Omental fat pad (tissue), 4 donors: ENCODE data around the gene TMEM167A. TPM values are rescaled to one million over a fixed set of nuclear protein-coding genes. Genes with fewer than 3 reads are reported as not detected.

Experiments
- ATAC-seq: fragments of 150-250 bp; one replicate; pipeline ENCODE4 v1.9.1; 2016; ENCODE audit warnings: mild to moderate bottlenecking, moderate library complexity; ENCODE audit not compliant: low FRiP score
- DNase-seq: peaks from one replicate; pipeline ENCODE4 v3.0.0-alpha.2; 2019; ENCODE audit warnings: low spot score
- CTCF ChIP-seq, 3 donors: fragments of 450-650 bp; IDR thresholded peaks; one replicate each; pipeline ENCODE4 v1.5.1; 2016 to 2017; ENCODE audit warnings: antibody characterized with exemption in 3 of 3, mild to moderate bottlenecking in 3 of 3, moderate library complexity in 2 of 3
- total RNA-seq, 4 donors: library from RNA; depleted of rRNA; stranded (reverse); fragments of >200 nt; gene quantifications; one replicate each; pipeline ENCODE4 v1.1.0, GENCODE V29; 2016

TMEM167A gene
- total RNA-seq, 4 donors from 2014 or later = 41.6 to 51.9 (median 50.4) TPM

DNA sequence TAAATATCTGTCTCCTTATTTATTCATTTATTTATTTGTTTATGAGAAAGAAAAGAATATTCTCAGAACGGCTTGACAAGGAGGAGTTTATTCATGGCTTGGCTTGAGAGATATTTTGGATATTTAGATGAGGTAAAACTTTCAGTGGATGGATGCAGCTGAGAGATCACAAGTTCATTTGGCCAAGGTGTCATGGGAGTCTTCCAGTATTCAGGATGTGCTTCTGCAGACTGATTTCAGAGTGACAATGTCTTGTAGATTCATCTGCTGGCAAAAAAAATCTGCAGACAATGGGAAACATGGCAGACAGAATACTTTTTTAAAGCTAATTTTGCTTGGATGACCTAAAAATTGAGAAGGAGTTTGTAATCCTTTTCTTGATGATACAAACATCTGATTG, 38.6 kb upstream of the TMEM167A start:
- no peak for TF ChIP-seq CTCF (IDR thresholded peaks at IDR 0.05)
- ATAC-seq = no peak
- no peak for DNase-seq

DNA sequence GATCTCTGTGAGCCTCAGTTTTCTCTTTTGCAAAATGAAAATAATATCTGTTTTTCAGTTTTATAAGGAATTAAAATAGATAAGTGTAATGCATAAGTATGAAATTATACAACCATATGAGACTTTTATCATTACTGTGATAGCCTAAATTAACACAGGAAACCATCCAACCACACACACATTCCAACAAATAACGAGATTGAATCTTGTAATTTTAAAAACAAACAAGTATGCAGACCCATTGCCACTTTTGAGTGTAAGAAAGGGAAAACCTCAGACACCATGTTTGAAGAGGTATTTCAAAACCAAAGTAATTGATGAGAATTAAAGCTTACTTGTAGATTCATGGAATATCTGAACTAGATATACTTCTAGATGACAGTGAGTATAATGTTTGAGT, 32.2 kb upstream of the TMEM167A start:
- no peak for TF ChIP-seq CTCF (IDR thresholded peaks at IDR 0.05)
- no peak for ATAC-seq
- no peak for DNase-seq

DNA sequence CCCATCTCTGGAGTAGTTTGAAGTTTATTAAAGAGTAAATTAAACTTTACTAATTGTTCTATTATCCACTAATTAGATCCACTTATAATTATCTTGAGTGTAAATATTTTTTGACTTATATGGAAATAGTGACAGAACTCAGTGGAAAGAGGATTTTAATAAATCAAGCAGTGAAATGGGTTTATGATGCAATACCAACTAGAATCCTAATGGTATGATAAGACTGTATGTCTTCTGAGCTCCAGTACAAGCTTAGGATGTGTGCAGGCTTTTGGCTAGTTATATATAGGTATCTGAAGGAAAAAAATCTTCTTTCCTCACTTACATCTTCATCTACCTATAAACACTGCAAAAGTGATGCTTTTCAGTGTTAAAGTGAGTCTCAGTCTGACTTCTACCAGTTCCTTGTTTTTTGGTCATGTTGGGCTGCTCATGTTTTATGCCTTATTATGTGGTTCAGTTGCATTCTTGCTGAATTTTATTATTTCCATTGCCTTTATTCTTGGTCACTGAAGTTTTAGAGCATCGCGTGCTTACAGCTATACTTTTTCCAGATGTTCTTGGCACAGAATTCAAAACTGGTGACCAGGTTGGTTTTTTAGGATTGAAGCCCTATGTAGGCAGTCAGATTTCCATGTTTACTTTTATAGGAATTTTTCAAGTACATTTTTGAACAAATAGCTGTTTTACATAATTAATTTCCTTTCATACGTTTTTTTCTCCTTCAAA, 30.7 kb upstream of the TMEM167A start:
- DNase-seq = no peak
- TF ChIP-seq CTCF (IDR thresholded peaks at IDR 0.05) = no peak
- ATAC-seq = no peak

DNA sequence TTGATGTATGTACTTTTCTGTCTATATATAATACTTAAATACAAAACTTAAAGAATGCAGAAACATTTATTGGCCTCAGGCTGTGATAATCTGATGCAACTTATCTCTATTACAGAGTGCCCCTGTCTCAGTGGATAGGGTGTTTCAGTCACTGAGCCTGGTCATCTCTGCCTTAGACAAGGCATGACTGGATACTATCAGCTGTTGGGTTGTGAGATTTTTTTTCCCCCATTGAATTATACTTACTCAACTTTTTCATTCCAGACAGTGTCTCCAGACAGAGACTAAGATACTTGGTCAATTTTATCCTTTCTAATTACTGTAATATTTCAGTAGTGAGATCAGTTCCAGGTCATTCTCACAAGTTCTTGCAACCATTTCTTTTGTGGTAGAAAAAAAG, 26.8 kb upstream of the TMEM167A start:
- DNase-seq (no peak), ATAC-seq (no peak)
- no peak for TF ChIP-seq CTCF (IDR thresholded peaks at IDR 0.05)

DNA sequence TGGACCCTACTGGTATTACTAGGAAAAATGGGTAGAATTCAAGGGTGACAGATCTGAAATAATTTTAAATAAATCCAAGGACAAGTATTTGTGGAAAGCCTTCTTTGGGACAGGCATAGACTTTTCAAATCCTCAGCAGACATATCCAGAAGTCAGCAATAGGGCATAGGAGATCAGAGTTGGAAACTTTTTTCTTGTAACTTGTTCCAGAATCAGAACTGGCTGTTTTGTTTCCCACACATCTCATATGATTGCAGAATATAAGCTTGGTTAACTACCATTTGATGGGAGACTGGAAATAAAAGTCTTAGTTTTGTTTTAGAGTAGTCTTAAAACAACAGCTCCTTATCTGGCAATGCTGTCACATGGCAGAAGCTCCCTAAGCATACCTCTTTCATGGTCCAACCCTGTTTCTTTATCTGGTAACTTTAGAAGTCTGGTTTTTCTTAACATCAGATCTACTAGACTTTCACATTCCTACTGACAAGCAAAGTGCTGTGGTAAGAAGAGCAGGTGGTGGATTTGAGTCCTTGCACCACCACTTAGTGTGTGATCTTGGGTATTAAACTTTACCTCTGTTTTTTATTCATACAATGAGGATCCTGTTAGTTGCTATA, 25.3 kb upstream of the TMEM167A start:
- TF ChIP-seq CTCF (IDR thresholded peaks at IDR 0.05) = no peak
- DNase-seq (no peak), ATAC-seq (no peak)

DNA sequence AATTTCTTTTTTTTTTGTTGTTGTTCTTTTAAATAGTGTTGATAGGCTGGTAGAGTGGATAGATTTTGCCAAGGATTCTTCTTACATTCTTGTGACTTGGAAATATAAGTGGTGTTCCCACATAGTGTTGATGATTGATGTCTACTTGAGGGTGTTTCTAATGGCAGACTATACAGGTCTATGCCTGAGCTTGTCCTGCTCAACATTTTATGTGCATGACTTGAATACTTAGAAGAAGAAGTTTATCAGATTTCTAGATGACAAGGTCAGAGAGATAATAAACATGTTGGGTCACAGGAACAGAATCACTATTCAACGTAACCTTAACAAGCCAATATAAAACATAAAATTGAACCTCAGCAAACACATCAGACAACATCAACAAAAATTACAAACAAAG, 24.3 kb upstream of the TMEM167A start:
- no peak for DNase-seq
- no peak for TF ChIP-seq CTCF (IDR thresholded peaks at IDR 0.05)
- ATAC-seq = no peak

DNA sequence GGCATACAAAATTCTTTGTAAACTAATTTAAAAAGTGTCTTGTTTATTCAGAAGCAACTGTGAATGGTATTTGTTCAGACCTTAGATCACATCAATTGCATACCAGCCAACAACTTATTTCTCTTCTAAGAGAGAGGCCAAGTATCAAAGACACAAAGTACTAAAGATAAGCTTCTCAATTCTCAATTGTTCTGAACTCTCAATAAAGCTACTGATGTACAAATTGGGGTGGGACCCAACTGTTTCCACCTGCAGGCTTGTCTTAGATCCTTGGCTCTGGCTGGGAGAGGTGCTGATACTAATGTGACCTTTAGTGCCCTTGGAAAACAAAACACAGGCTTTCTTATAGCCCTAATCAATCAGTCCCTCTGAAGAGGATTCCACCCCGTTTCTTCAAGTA, 22.3 kb upstream of the TMEM167A start:
- DNase-seq (no peak), ATAC-seq (no peak)

More for the DNA sequence above, 22.3 kb upstream of the TMEM167A start:
- no peak for TF ChIP-seq CTCF (IDR thresholded peaks at IDR 0.05)
